Measurements from ENCODE around the gene MACROD2. TPM values are rescaled to one million over a fixed set of nuclear protein-coding genes. Genes with fewer than 3 reads are reported as not detected.

MACROD2 gene
- total RNA-seq, 2 donors from 2014 or later = 0.95 to 4.2 TPM

GRCh38 chr20:14127514-14128223, 132.4 kb downstream of the MACROD2 start:
- Histone ChIP-seq H3K9me3 (no peaks in the 10 kb centered on the region), H3K27ac (no peak overlapping the region), H3K4me1 (ENCODE audit: control insufficient read depth in 1 of 2, low read depth in 2 of 2) (no peaks in the 10 kb centered on the region), H3K36me3 (no peaks in the 10 kb centered on the region), H3K27me3 (replicated peaks; ENCODE audit: insufficient read depth) (no peaks in the 10 kb centered on the region), H3K4me3 (no peak overlapping the region)
- TF ChIP-seq CTCF (IDR thresholded peaks at IDR 0.05) = no peak
- ATAC-seq (ENCODE audit: insufficient number of reproducible peaks, low FRiP score, low read depth) (no peak), DNase-seq (ENCODE audit: low spot score) (no peak)

- H3K4me1 ChIP-seq (ENCODE audit: control insufficient read depth in 1 of 2, low read depth in 2 of 2) = no peaks in the 10 kb centered on the region
- H3K36me3 ChIP-seq = no peaks in the 10 kb centered on the region
- H3K4me3 ChIP-seq = no peak overlapping the region
- H3K27ac ChIP-seq = no peak overlapping the region
- no peak for ATAC-seq (ENCODE audit: insufficient number of reproducible peaks, low FRiP score, low read depth)
- no peak for TF ChIP-seq CTCF (IDR thresholded peaks at IDR 0.05)
- DNase-seq (ENCODE audit: low spot score) = no peak
- H3K27me3 ChIP-seq (replicated peaks; ENCODE audit: insufficient read depth) = no peaks in the 10 kb centered on the region
- no peaks in the 10 kb centered on the region for H3K9me3 ChIP-seq
Observed at GRCh38 chr20:14134004-14134403, 138.7 kb downstream of the MACROD2 start.

DNA sequence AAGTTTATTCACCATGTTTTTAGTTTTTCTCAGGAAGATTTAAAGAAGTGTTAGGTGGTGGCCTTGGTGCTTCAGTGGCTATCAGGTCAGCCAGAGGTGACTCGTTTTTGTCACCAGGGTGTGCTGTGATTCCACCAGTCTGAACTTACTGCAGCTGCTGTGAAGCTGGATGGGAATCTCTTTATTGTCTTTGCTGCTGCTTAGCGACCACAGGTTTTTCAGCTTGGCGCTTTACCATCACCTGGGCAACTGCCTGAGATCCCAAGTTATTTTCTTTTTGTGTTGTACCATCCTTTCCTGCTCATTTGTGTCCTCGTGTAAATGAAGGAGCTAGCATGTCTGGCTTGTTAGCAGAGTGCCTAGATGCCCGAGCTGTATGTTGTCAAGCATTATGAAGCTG, 146.9 kb downstream of the MACROD2 start:
- no peak for DNase-seq (ENCODE audit: low spot score)
- Histone ChIP-seq H3K36me3 (no peaks in the 10 kb centered on the region), H3K27me3 (replicated peaks; ENCODE audit: insufficient read depth) (no peaks in the 10 kb centered on the region), H3K9me3 (no peaks in the 10 kb centered on the region), H3K4me3 (no peak overlapping the region), H3K27ac (no peak overlapping the region), H3K4me1 (ENCODE audit: control insufficient read depth in 1 of 2, low read depth in 2 of 2) (no peaks in the 10 kb centered on the region)
- TF ChIP-seq CTCF (IDR thresholded peaks at IDR 0.05) = peak; percentile 17
- ATAC-seq (ENCODE audit: insufficient number of reproducible peaks, low FRiP score, low read depth) = no peak

GRCh38 chr20:14142964-14143627, 147.8 kb downstream of the MACROD2 start:
- no peaks in the 10 kb centered on the region for H3K36me3 ChIP-seq
- no peaks in the 10 kb centered on the region for H3K9me3 ChIP-seq
- DNase-seq (ENCODE audit: low spot score) (no peak), ATAC-seq (ENCODE audit: insufficient number of reproducible peaks, low FRiP score, low read depth) (no peak)
- no peaks in the 10 kb centered on the region for H3K27me3 ChIP-seq (replicated peaks; ENCODE audit: insufficient read depth)
- no peak overlapping the region for H3K27ac ChIP-seq
- no peak for TF ChIP-seq CTCF (IDR thresholded peaks at IDR 0.05)
- H3K4me1 ChIP-seq (ENCODE audit: control insufficient read depth in 1 of 2, low read depth in 2 of 2) = no peaks in the 10 kb centered on the region
- H3K4me3 ChIP-seq = no peak overlapping the region

DNA sequence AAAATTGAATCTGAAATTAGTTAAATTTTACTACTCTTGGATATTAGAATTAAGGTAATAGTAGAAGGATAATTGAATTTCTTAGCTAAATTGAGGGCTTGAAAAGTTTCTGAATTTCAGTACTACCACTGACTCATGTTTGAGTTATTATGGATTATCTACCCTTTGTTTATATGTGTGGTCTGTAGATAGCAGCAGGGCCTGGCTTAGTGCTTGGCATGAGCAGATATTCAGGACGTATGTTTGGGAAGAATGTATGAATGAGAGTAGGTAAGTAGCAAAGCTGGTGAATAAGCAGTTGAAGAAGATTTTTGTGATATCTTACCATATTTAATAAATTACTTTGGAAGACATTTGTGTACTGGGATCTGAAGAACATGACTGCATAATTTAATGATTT, 152.7 kb downstream of the MACROD2 start:
- Histone ChIP-seq H3K4me1 (ENCODE audit: control insufficient read depth in 1 of 2, low read depth in 2 of 2) (no peaks in the 10 kb centered on the region), H3K36me3 (no peaks in the 10 kb centered on the region), H3K4me3 (no peak overlapping the region), H3K27ac (no peak overlapping the region), H3K9me3 (no peaks in the 10 kb centered on the region), H3K27me3 (replicated peaks; ENCODE audit: insufficient read depth) (no peaks in the 10 kb centered on the region)
- no peak for TF ChIP-seq CTCF (IDR thresholded peaks at IDR 0.05)
- DNase-seq (ENCODE audit: low spot score) = no peak
- no peak for ATAC-seq (ENCODE audit: insufficient number of reproducible peaks, low FRiP score, low read depth)
